ENCODE results near the gene MSL1. TPM values are rescaled to one million over a fixed set of nuclear protein-coding genes. Genes with fewer than 3 reads are reported as not detected.

MSL1 gene
- total RNA-seq, 2 donors from 2014 or later, result 95.4 to 108 TPM

DNA sequence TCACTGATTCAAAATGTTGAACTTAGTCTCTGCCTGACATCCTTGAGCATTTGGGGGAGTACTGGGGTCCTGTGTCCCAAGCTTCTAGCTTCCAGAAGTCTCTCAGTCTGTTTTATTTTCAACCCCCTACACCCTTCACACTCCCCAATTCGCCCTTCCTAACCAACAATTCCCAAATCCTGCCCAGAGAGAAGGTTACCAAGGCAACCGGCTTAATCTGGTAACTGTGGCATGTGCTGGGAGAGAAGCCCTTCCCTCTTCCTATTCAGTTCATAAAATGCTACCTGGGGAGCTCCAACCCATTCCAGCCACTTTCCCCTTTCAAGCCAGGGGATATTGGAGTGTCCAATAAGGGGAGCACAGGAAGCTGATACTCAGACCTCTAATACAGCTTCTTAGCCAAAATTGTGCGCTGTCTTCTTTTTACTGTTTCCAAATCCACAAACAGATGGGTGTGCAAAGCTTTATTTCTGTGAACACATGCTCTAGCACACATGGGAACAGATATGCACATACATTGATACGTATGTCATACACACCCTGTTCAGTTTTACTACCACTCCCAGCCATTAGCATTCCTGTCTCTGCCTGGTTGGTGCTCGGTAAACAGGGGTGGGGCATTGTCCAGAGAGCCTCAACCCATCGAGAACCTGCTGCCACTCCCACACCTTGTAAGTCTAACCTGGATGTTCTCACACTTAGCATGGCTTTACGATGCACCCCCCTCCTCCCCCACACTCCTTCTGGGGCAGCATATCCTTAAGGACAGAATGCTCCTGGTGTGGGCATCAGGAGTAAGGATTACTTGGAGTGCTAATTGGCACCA, 54.4 kb downstream of the MSL1 start:
- DNase-seq, result peak; percentile 56
- Mint-ChIP-seq H3K4me1 (peaks cover 3% of the 10 kb centered on the region), H3K27ac (no peak overlapping the region), H3K36me3 (ENCODE audit: low read depth) (peaks cover 44% of the 10 kb centered on the region), H3K9me3 (no peaks in the 10 kb centered on the region), H3K27me3 (ENCODE audit: insufficient read depth) (no peaks in the 10 kb centered on the region), H3K4me3 (no peak overlapping the region)
- H3K36me3 ChIP-seq (ENCODE audit: control insufficient read depth, insufficient read depth, low read length), result peaks cover 45% of the 10 kb centered on the region
- H3K4me1 ChIP-seq (ENCODE audit: control insufficient read depth, insufficient read depth, low read length), result peaks cover 5% of the 10 kb centered on the region
- WGBS, 2 experiments (ENCODE audit: insufficient coverage in 1 of 2, insufficient read length in 1 of 2), result 95% methylated on average over 6 to 7 of the region's 7 CpGs
- no peak overlapping the region for H3K4me3 ChIP-seq (ENCODE audit: low read length)
- no peak overlapping the region for H3K27ac ChIP-seq (ENCODE audit: low read depth, low read length)
- H3K9ac ChIP-seq (ENCODE audit: extremely low read depth, low read length, poor library complexity, severe bottlenecking), result no peak overlapping the region
- H3K27me3 ChIP-seq (ENCODE audit: control insufficient read depth, insufficient read depth, low read length, poor library complexity, severe bottlenecking), result no peaks in the 10 kb centered on the region
- no peaks in the 10 kb centered on the region for H3K9me3 ChIP-seq (ENCODE audit: control insufficient read depth, low read length)
- TF ChIP-seq, protein P1, sequence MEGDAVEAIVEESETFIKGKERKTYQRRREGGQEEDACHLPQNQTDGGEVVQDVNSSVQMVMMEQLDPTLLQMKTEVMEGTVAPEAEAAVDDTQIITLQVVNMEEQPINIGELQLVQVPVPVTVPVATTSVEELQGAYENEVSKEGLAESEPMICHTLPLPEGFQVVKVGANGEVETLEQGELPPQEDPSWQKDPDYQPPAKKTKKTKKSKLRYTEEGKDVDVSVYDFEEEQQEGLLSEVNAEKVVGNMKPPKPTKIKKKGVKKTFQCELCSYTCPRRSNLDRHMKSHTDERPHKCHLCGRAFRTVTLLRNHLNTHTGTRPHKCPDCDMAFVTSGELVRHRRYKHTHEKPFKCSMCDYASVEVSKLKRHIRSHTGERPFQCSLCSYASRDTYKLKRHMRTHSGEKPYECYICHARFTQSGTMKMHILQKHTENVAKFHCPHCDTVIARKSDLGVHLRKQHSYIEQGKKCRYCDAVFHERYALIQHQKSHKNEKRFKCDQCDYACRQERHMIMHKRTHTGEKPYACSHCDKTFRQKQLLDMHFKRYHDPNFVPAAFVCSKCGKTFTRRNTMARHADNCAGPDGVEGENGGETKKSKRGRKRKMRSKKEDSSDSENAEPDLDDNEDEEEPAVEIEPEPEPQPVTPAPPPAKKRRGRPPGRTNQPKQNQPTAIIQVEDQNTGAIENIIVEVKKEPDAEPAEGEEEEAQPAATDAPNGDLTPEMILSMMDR (conservative IDR thresholded peaks at IDR 0.05), result no peak

DNA sequence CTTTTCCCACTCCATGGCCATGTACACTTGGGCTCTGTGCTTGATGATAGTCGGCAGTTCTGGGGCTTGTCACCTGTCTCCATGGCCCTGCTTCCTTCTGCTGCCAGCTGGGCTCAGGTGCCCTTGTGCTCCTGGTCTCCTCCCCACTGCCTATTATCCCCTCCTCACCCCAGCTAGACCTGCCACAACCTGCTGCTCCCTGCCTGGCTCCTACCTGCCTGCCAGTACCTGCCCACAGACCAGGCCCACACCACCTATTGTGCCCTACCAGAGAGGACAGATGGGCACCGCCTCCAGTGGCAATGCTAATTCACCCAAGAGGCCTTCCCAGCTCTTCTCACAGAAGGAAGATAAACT, 55.0 kb downstream of the MSL1 start:
- 100% methylated on average over 1 to 2 of the region's 2 CpGs for WGBS, 2 experiments (ENCODE audit: insufficient coverage in 1 of 2, insufficient read length in 1 of 2)
- Mint-ChIP-seq H3K27me3 (ENCODE audit: insufficient read depth) (no peaks in the 10 kb centered on the region), H3K27ac (no peak overlapping the region), H3K4me3 (peak overlapping the region; percentile 38), H3K36me3 (ENCODE audit: low read depth) (peaks cover 38% of the 10 kb centered on the region), H3K9me3 (no peaks in the 10 kb centered on the region), H3K4me1 (peaks cover 3% of the 10 kb centered on the region)
- Histone ChIP-seq H3K9ac (ENCODE audit: extremely low read depth, low read length, poor library complexity, severe bottlenecking) (no peak overlapping the region), H3K9me3 (ENCODE audit: control insufficient read depth, low read length) (no peaks in the 10 kb centered on the region), H3K27ac (ENCODE audit: low read depth, low read length) (no peak overlapping the region), H3K4me1 (ENCODE audit: control insufficient read depth, insufficient read depth, low read length) (peaks cover 5% of the 10 kb centered on the region), H3K27me3 (ENCODE audit: control insufficient read depth, insufficient read depth, low read length, poor library complexity, severe bottlenecking) (no peaks in the 10 kb centered on the region), H3K36me3 (ENCODE audit: control insufficient read depth, insufficient read depth, low read length) (peaks cover 39% of the 10 kb centered on the region), H3K4me3 (ENCODE audit: low read length) (no peak overlapping the region)
- TF ChIP-seq, protein P1 (conservative IDR thresholded peaks at IDR 0.05), result no peak
- peak; percentile 68 for DNase-seq

DNA sequence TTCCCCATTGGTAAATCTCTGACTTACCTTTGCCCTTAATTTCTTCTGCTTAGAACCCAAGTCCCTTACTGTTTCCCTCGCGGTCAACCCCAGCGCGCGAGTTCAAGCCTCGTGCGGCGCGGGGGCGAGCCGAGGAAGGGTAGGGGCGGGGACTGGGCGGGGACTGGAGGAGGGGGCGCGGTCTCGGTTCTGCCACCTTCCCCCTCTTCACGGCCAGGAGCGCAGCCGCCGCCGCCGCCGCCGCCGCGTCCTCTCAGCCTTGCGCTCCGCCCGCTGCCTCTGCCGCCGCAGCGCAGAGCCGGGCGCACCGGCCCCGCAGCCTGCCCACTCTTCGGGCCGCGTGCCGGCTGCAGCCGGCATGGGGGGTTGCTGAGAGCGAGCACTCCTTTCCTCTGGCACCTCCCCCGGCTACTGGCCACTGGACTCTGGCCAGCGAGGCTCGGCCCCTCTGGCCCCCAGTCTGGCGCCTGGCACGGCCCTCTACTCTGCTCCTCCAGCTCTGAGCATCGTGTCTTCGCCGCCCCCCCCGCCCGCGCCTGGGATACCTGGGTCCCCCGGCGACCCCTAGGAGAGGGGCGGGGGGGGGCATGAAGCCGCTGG, 55.6 kb downstream of the MSL1 start, which contains the start of gene RAPGEFL1:
TSS of gene RAPGEFL1 (plus strand) at position 196 of the 600 bp plus-strand sequence. CDS start at position 588, 392 bp downstream.
- no peak within 1 kb of the TSS for H3K4me3 ChIP-seq (ENCODE audit: low read length)
- Mint-ChIP-seq H3K9me3 (no peaks in the 10 kb centered on the region), H3K27ac (no peak within 1 kb of the TSS), H3K4me1 (peaks cover 3% of the 10 kb centered on the region), H3K4me3 (peak within 1 kb of the TSS; percentile 38), H3K36me3 (ENCODE audit: low read depth) (peaks cover 32% of the 10 kb centered on the region), H3K27me3 (ENCODE audit: insufficient read depth) (no peaks in the 10 kb centered on the region)
- H3K9me3 ChIP-seq (ENCODE audit: control insufficient read depth, low read length), result no peaks in the 10 kb centered on the region
- WGBS, 2 experiments (ENCODE audit: insufficient coverage in 1 of 2, insufficient read length in 1 of 2), result 0 to 3% methylated on average over 16 to 56 of the region's 57 CpGs
- DNase-seq, result peak; percentile 97
- TF ChIP-seq, protein P1 (conservative IDR thresholded peaks at IDR 0.05), result no peak
- H3K27me3 ChIP-seq (ENCODE audit: control insufficient read depth, insufficient read depth, low read length, poor library complexity, severe bottlenecking), result no peaks in the 10 kb centered on the region
- H3K9ac ChIP-seq (ENCODE audit: extremely low read depth, low read length, poor library complexity, severe bottlenecking), result no peak within 1 kb of the TSS
- H3K4me1 ChIP-seq (ENCODE audit: control insufficient read depth, insufficient read depth, low read length), result peaks cover 5% of the 10 kb centered on the region
- peaks cover 32% of the 10 kb centered on the region for H3K36me3 ChIP-seq (ENCODE audit: control insufficient read depth, insufficient read depth, low read length)
- H3K27ac ChIP-seq (ENCODE audit: low read depth, low read length), result peak within 1 kb of the TSS; percentile 17
